Mucosa of stomach (tissue), 1 donor: ENCODE results near the gene PTPN2.

Experiments used
- H3K27me3 ChIP-seq: one replicate; pipeline ENCODE4 v1.7.0; 2013; ENCODE audit warnings: mild to moderate bottlenecking, low read length; ENCODE audit not compliant: control insufficient read depth, insufficient read depth
- H3K36me3 ChIP-seq: one replicate; pipeline ENCODE4 v1.7.0; 2013; ENCODE audit warnings: low read length; ENCODE audit not compliant: control insufficient read depth, insufficient read depth
- H3K4me1 ChIP-seq: one replicate; pipeline ENCODE4 v1.7.0; 2013; ENCODE audit warnings: mild to moderate bottlenecking, low read length; ENCODE audit not compliant: control insufficient read depth, insufficient read depth
- H3K4me3 ChIP-seq: one replicate; pipeline ENCODE4 v1.7.0; 2013; ENCODE audit warnings: low read length
- H3K9ac ChIP-seq: one replicate; pipeline ENCODE4 v1.7.0; 2013; ENCODE audit warnings: mild to moderate bottlenecking, low read length, moderate library complexity
- H3K9me3 ChIP-seq: one replicate; pipeline ENCODE4 v1.7.0; 2013; ENCODE audit warnings: mild to moderate bottlenecking, low read length, moderate library complexity; ENCODE audit not compliant: control insufficient read depth
- donor health status: Pancreatic carcinoma.

Gene PTPN2

DNA sequence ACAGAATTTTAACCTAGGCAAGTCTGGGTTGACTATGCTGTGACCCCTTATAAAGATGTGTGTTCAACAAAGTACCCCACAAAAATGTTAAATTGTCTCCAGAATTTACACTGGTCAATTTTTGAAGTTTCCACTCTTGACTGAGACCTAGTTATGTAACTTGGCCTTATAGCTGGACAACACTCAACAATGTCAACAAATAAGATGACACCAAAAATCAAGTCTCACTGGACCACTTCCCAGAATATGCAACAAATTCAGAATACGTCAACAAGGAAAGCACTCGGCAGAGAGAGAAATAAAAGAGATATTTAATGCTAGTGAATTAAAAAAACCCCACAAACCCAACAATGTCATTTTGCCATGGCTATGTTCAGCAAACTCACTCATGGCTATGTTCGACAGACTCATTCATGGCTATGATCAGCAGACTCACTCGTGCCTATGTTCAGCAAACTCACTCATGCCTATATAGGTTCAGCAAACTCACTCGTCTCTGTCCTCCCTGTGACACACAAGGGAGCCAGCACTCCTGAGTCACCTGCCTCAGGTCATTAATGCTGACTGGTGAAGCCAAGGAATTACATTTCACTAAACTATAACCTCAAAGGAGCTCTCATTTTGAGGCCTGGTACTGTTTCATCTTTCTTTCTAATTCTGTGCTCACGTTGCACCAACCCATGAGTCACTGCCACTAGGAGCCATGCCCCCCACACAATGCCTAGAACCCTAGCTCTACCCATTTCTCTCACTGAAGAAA, 72.7 kb downstream of the PTPN2 start:
- H3K9ac ChIP-seq, result no peak overlapping the region
- no peak overlapping the region for H3K4me3 ChIP-seq
- H3K9me3 ChIP-seq, result no peaks in the 10 kb centered on the region
- H3K4me1 ChIP-seq, result no peaks in the 10 kb centered on the region
- H3K36me3 ChIP-seq, result no peaks in the 10 kb centered on the region
- H3K27me3 ChIP-seq, result no peaks in the 10 kb centered on the region

DNA sequence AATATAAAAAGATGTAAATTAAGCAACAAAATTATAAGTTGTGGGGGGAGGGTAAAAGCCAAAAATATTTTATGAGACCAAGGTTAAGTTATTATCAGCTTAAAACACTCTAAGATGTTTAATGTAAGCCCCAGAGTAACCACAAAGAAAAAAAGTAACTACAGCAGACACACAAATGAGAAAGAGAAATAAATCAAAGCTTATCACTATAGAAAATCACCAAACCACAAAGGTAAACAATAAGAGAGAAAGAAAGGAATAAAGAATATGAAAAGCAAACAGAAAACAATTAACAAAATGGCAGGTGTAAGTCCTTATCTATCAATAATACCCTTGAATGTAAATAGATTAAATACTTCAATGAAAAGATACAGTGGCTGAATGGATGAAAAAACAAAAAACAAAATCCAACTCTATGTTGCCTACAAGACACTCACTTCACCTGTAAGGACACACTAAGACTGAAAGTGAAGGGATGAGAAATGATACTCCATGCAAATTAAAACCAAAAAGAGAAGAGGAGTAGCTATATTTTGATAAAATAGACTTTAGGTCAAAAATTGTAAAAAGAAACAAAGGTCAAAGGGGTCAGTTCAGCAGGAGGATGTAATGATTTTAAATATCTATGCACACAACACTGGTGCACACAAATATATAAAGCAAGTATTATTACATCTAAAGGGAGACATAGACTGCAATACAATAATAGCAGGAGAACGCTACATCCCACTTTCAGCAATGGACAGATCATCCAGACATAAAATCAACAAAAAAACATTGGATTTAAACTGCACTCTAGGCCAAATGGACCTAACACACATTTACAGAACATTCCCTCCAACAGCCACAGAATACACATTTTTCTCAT, 80.7 kb downstream of the PTPN2 start:
- Histone ChIP-seq H3K9me3 (no peaks in the 10 kb centered on the region), H3K4me3 (no peak overlapping the region), H3K4me1 (no peaks in the 10 kb centered on the region), H3K27me3 (no peaks in the 10 kb centered on the region), H3K9ac (no peak overlapping the region), H3K36me3 (no peaks in the 10 kb centered on the region)

DNA sequence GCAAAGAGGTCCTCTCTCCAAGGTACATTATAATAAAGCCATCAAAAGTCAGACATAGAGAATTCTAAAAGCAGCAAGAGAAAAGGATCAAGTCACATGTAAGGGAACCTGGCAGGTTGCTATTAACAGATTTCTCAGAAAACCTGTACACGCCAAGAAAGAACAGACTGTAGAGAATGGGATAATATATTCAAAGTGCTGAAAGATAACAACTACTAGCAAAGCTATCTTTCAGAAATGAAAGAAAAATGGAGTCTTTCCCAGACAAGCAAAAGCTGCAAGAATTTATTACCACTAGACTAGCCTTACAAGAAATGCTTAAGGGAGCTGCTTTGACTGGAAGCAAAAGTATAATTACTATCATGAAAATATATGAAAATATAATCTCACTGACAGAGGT, 81.5 kb downstream of the PTPN2 start:
- H3K4me3 ChIP-seq, result no peak overlapping the region
- H3K36me3 ChIP-seq, result no peaks in the 10 kb centered on the region
- no peaks in the 10 kb centered on the region for H3K9me3 ChIP-seq
- H3K9ac ChIP-seq, result no peak overlapping the region
- H3K4me1 ChIP-seq, result no peaks in the 10 kb centered on the region
- H3K27me3 ChIP-seq, result no peaks in the 10 kb centered on the region

DNA sequence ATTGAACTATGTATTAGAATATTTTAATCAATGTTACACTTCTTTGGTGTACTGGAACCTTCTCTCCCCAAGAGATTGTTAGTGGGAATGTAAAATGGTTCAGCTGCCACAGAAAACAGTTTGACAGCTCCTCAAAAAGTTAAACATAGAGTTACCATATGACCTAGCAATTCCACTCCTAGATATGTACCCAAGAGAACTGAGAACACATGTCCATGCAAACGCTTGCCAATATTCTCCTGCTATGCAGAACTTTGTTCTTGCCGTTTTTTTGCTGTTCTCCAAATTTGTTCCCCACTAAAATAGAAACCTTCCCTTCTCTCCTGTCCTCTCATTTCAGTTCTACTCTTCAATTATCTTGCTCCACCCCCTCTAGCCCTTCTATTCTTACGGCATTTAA, 87.6 kb downstream of the PTPN2 start:
- Histone ChIP-seq H3K27me3 (no peaks in the 10 kb centered on the region), H3K9ac (no peak overlapping the region), H3K4me1 (no peaks in the 10 kb centered on the region), H3K4me3 (no peak overlapping the region), H3K36me3 (no peaks in the 10 kb centered on the region), H3K9me3 (no peaks in the 10 kb centered on the region)

DNA sequence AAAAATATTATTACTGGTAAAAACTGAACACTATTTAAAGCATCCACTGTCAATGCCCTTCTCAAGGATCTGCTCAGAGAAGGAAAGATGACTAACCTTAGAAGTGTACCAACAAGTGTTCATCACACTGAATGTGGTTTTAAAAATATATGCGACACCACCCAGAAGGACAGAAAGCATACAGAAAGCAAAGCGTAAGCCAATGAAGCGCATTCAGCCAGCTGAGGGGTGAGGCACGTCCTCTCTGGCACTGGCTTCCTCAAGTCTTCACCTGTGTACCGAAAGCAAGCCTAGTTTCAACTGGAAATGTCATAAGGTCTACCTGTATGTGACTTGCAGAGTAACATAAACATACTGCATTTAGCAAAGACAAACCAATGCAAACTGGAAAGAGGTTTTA, 92.4 kb downstream of the PTPN2 start:
- Histone ChIP-seq H3K4me3 (no peak overlapping the region), H3K36me3 (no peaks in the 10 kb centered on the region), H3K27me3 (no peaks in the 10 kb centered on the region), H3K4me1 (no peaks in the 10 kb centered on the region), H3K9me3 (no peaks in the 10 kb centered on the region), H3K9ac (no peak overlapping the region)

DNA sequence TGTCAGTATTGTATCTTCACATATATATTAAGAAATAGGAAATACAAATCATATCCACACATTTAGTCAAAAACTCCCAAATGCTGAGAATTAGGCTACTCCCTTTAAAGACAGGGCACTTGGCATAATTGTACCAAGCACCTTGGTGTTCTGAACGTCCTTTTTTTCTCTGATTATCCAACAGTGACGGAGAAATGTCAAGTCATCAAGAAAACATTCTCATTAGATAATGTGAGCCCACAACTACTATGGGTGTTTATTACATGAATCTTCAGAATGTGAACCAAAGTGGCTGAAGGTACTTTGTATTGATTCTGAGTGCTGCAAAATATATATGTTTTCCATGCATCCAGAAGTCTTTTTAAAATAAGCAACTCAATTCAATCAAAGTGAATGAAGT, 97.4 kb downstream of the PTPN2 start:
- no peaks in the 10 kb centered on the region for H3K4me1 ChIP-seq
- H3K27me3 ChIP-seq, result no peaks in the 10 kb centered on the region
- H3K36me3 ChIP-seq, result no peaks in the 10 kb centered on the region
- H3K9me3 ChIP-seq, result no peaks in the 10 kb centered on the region
- no peak overlapping the region for H3K9ac ChIP-seq
- H3K4me3 ChIP-seq, result no peak overlapping the region

DNA sequence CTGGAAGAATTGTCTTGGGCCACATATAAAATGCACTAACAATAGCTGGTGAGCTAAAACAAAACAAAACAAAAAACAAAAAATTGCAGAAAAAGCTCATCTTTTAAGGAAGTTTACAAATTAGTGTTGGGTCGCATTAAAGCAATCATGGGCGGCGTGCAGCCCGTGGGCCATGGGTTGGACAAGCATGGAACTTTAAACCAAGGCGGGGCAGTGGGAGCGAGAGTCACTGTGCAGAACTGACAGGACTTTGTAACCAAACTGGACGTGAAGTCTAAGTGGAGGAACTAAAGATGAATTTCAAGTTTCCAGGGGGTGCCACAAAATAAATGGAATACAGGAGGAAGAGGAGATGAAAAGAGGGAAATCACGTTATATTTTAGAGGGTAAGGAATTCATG, 100.5 kb downstream of the PTPN2 start:
- Histone ChIP-seq H3K9me3 (no peaks in the 10 kb centered on the region), H3K4me1 (no peaks in the 10 kb centered on the region), H3K36me3 (no peaks in the 10 kb centered on the region), H3K9ac (no peak overlapping the region), H3K4me3 (no peak overlapping the region), H3K27me3 (no peaks in the 10 kb centered on the region)

DNA sequence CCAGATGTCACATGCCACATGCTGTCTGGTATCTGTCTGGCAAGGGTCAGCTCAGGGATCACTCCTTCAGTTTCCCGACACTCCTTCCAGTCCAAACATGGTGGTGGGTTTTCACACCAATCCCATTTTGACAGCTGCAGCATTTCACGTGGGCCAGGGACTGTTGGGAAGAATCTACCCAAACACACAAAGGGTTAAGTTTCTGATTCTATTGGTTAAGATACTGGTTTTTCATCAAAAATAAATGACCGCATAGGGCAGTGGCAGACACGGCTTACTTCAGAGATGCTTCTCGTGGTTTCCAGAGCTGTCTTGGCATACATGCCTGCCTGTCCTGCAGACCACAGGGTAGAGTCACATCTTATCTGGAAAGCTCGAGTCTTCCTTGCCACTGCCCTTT, 101.5 kb downstream of the PTPN2 start:
- Histone ChIP-seq H3K9ac (no peak overlapping the region), H3K27me3 (no peaks in the 10 kb centered on the region), H3K9me3 (no peaks in the 10 kb centered on the region), H3K4me3 (no peak overlapping the region), H3K4me1 (no peaks in the 10 kb centered on the region), H3K36me3 (no peaks in the 10 kb centered on the region)

DNA sequence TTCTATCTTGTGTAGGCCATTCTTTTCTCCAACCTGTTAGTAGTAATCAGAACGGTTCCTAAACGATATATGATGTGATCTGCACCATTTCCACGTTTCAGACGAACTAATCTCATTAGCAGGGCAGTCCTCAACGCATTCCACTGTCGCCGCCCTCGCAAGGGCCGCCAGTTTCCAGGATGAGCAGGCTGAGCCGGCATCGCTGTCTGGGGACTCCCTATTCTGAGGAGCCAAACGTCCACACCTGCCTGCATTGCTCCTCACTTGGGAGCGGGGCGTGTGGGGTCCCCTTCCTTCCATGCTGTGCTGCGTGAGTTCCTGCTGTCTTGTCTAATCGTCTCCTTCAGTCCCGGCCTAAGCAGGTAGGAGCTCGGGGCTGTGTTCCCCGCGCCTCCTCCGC, 104.6 kb downstream of the PTPN2 start:
- Histone ChIP-seq H3K4me1 (no peaks in the 10 kb centered on the region), H3K27me3 (no peaks in the 10 kb centered on the region), H3K4me3 (no peak overlapping the region), H3K9ac (no peak overlapping the region), H3K9me3 (no peaks in the 10 kb centered on the region), H3K36me3 (no peaks in the 10 kb centered on the region)

DNA sequence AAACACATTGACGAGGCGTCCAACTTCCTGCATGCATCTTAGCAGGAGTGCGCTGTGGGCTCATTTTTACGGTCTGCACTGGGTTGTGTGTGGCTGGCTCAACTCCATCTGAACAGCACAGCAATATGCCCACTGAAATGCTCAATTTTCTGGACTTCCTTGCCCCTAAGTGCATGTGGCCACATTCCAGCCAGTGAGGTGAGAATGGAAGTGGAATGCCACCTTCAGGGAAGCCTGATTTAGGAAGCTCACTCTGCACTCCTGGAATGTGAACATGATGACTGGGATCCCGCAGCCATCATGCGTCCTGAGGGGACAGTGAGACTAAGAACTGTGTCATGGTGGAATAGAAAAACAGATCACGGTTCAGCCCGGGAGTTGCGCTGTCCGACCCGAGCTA, 105.0 kb downstream of the PTPN2 start:
- H3K9ac ChIP-seq, result no peak overlapping the region
- no peaks in the 10 kb centered on the region for H3K36me3 ChIP-seq
- H3K4me3 ChIP-seq, result no peak overlapping the region
- no peaks in the 10 kb centered on the region for H3K9me3 ChIP-seq
- no peaks in the 10 kb centered on the region for H3K4me1 ChIP-seq
- H3K27me3 ChIP-seq, result no peaks in the 10 kb centered on the region

DNA sequence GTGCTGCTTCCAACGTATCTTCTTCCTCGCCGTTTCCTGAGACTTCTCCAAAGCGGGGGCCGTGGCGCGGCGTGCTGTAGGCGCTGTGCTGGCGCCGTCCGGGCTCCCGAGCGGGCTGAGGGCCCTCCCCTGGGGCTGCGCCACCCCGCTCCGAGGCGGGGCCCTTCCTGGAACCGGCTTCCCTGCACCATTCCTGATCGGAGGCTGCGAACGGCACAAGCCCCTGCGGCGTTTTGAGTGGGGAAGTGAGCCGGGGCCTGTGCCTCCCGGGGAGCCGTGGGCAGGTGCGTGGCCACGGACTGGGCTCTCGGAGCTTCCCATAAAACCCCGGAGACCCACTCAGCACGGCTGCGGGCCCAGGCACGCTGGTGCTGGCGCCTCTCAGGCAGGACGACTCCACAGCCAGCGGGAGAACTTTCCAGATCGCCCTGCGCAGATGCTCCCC, 106.5 kb downstream of the PTPN2 start:
- Histone ChIP-seq H3K4me3 (no peak overlapping the region), H3K36me3 (no peaks in the 10 kb centered on the region), H3K9ac (no peak overlapping the region), H3K4me1 (no peaks in the 10 kb centered on the region), H3K9me3 (no peaks in the 10 kb centered on the region), H3K27me3 (no peaks in the 10 kb centered on the region)

DNA sequence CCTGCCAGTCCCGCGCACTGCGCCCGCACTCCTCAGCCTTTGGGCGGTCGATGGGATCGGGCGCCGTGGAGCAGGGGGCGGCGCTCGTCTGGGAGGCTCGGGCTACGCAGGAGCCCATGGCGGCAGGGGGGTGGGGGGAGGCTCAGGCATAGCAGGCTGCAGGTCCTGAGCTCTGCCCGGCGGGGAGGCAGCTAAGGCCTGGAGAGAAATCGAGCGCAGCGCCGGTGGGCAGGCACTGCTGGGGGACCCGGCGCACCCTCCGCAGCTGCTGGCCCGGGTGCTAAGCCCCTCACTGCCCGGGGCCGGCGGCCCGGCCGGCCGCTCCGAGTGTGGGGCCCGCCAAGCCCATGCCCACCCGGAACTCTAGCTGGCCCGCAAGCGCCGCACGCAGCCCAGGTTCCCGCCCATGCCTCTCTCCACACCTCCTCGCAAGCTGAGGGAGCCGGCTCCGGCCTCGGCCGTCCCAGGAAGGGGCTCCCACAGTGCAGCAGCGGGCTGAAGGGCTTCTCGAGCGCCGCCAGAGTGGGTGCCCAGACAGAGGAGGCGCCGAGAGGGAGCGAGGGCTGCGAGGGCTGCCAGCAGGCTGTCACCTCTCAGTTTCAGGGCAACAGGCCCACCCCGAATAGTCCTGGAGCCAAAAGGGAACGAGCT, 107.1 kb downstream of the PTPN2 start:
- Histone ChIP-seq H3K9me3 (no peaks in the 10 kb centered on the region), H3K4me1 (no peaks in the 10 kb centered on the region), H3K9ac (no peak overlapping the region), H3K36me3 (no peaks in the 10 kb centered on the region), H3K4me3 (no peak overlapping the region), H3K27me3 (no peaks in the 10 kb centered on the region)
